HG03108 (cell line): ENCODE data around the gene NFATC4.
"Not testable (repeated sequence)": the region's sequence is repeated elsewhere in the genome, so short reads cannot be mapped to it uniquely, and the experiment has no call there.

Experiments used
- ATAC-seq: cut with Tn5 transposase; IDR thresholded peaks from one replicate; pipeline ENCODE4 v1.9.1; 2021; ENCODE audit warnings: moderate library complexity; ENCODE audit not compliant: unreplicated experiment

Gene NFATC4

GRCh38 chr14:24387579-24387978 is 19.6 kb downstream of the NFATC4 start:
- not testable (repeated sequence) for ATAC-seq

GRCh38 chr14:24388474-24389179 is 20.6 kb downstream of the NFATC4 start:
- no peak for ATAC-seq

GRCh38 chr14:24389226-24389848 is 21.4 kb downstream of the NFATC4 start:
- ATAC-seq: no peak

- ATAC-seq: no peak
Measured at GRCh38 chr14:24390701-24391468, 22.9 kb downstream of the NFATC4 start.

- ATAC-seq: no peak
Measured at GRCh38 chr14:24392325-24393091, 24.5 kb downstream of the NFATC4 start.

- no peak for ATAC-seq
Measured at GRCh38 chr14:24394275-24394674, 26.3 kb downstream of the NFATC4 start.

GRCh38 chr14:24395609-24396582 is 27.9 kb downstream of the NFATC4 start:
- no peak for ATAC-seq

GRCh38 chr14:24397639-24398292 is 29.8 kb downstream of the NFATC4 start:
- no peak for ATAC-seq

- no peak for ATAC-seq
Measured at GRCh38 chr14:24398293-24398652, 30.3 kb downstream of the NFATC4 start.

GRCh38 chr14:24398653-24399446 is 30.9 kb downstream of the NFATC4 start, which contains the start of gene NYNRIN:
Gene NYNRIN (plus strand): TSS chr14:24399003. CDS start chr14:24399247, 244 bp downstream.
- ATAC-seq: no peak

GRCh38 chr14:24399447-24399822 is 31.5 kb downstream of the NFATC4 start:
- no peak for ATAC-seq

- ATAC-seq: no peak
Measured at GRCh38 chr14:24399999-24400718, 32.2 kb downstream of the NFATC4 start.

- ATAC-seq: no peak
Measured at GRCh38 chr14:24401810-24402702, 34.1 kb downstream of the NFATC4 start.

- ATAC-seq: no peak
Measured at GRCh38 chr14:24403294-24403998, 35.5 kb downstream of the NFATC4 start.

GRCh38 chr14:24404814-24405213 is 36.8 kb downstream of the NFATC4 start:
- ATAC-seq: no peak

- ATAC-seq: no peak
Measured at GRCh38 chr14:24406416-24406815, 38.4 kb downstream of the NFATC4 start.
